Measurements from ENCODE around the gene DNAJC30.

DNA sequence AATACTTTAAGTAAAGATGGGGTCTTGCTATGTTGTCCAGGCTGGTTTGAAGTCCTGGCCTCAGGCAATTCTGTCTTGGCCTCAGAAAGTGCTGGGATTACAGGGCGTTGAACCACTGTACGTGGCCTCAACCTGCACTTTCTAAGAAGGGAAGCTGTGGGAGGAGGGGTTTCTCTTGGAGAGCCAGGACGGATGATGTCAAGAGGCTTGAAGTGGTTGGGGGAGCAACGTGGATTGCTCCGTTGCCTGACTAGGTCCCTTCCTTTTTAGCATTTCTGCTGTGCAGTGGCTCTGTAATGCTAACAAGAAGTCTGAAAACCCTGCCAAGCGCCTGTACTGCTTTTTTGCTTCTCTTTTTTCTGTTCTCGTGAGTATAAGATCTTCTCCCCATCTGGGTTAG, 7.4 kb upstream of the DNAJC30 start:
- no peak for TF ChIP-seq POLR2A (IDR thresholded peaks at IDR 0.05)
- TF ChIP-seq, protein P1, sequence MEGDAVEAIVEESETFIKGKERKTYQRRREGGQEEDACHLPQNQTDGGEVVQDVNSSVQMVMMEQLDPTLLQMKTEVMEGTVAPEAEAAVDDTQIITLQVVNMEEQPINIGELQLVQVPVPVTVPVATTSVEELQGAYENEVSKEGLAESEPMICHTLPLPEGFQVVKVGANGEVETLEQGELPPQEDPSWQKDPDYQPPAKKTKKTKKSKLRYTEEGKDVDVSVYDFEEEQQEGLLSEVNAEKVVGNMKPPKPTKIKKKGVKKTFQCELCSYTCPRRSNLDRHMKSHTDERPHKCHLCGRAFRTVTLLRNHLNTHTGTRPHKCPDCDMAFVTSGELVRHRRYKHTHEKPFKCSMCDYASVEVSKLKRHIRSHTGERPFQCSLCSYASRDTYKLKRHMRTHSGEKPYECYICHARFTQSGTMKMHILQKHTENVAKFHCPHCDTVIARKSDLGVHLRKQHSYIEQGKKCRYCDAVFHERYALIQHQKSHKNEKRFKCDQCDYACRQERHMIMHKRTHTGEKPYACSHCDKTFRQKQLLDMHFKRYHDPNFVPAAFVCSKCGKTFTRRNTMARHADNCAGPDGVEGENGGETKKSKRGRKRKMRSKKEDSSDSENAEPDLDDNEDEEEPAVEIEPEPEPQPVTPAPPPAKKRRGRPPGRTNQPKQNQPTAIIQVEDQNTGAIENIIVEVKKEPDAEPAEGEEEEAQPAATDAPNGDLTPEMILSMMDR (IDR thresholded peaks at IDR 0.05): no peak
- TF ChIP-seq POLR2AphosphoS5 (IDR thresholded peaks at IDR 0.05): no peak

Data from transverse colon (tissue), 4 donors.